Measurements from ENCODE around the gene LAMA2. TPM values are rescaled to one million over a fixed set of nuclear protein-coding genes. Genes with fewer than 3 reads are reported as not detected.

LAMA2 gene
- total and polyA plus RNA-seq, 2 donors (not counting 3 experiments of a cell fraction or from before 2014, with no cell fraction given), result 0.51 to 0.75 TPM

DNA sequence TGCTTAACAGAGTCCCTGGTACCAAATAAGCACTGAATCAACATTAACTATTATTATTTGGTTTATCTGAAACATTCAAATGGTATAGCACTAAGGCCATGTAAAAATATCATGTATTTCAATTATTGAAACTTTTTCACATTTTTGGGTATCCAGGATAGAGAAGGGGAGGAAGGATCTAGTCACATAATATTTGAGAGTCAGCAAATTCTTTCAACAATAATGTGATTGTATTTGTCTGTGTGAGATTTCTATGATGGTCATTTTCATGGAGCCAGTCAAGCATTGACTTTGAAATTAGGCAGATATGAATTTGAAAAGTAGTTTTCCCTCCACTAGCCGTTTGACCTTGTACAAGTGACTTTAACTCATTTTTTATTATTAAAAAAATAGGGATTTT lies 67.9 kb downstream of the LAMA2 start:
- TF ChIP-seq POLR2AphosphoS5 (IDR thresholded peaks at IDR 0.05; ENCODE audit: insufficient read depth, low read depth, low read length), result no peak
- no peak for TF ChIP-seq EZH2 (IDR thresholded peaks at IDR 0.05; ENCODE audit: borderline replicate concordance, low read depth, low read length, severe bottlenecking)
- TF ChIP-seq, protein P1, sequence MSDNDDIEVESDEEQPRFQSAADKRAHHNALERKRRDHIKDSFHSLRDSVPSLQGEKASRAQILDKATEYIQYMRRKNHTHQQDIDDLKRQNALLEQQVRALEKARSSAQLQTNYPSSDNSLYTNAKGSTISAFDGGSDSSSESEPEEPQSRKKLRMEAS (IDR thresholded peaks at IDR 0.05; ENCODE audit: insufficient read depth, insufficient read length), result no peak
- CTCF ChIA-PET, result no interaction called here
- no peaks in the 10 kb centered on the region for H3K4me1 ChIP-seq (ENCODE audit: control insufficient read depth, extremely low read depth, insufficient read depth, low read length)
- BruUV-seq (replicated peaks), result no TSS peak
- H3K27me3 ChIP-seq (ENCODE audit: control insufficient read depth in 2 of 2, insufficient read depth in 2 of 2, low read length in 2 of 2), result no peaks in the 10 kb centered on the region
- POLR2A ChIA-PET, result no interaction called here
- H4K20me1 ChIP-seq (replicated peaks; ENCODE audit: control insufficient read depth, extremely low read depth, insufficient read depth, low read length), result no peaks in the 10 kb centered on the region
- H3K9me1 ChIP-seq (replicated peaks; ENCODE audit: control insufficient read depth, extremely low read depth, insufficient read depth, low read length), result no peaks in the 10 kb centered on the region
- H3K9ac ChIP-seq (replicated peaks; ENCODE audit: extremely low read depth, insufficient read depth, low read length), result no peak overlapping the region
- no peaks in the 10 kb centered on the region for H3K36me3 ChIP-seq (ENCODE audit: control insufficient read depth in 2 of 2, extremely low read depth in 1 of 2, insufficient read depth in 2 of 2, low read length in 2 of 2)
- H3K79me2 ChIP-seq (ENCODE audit: control insufficient read depth, insufficient read depth, low read length), result no peaks in the 10 kb centered on the region
- dilution Hi-C loops (cut with MboI; ENCODE audit: extremely low pct_ligation_motif_present, low sequenced_read_pairs) (no loop called here), intact Hi-C loops (cut with micrococcal nuclease) (no loop called here)
- no peak overlapping the region for H3K4me2 ChIP-seq (ENCODE audit: insufficient read depth, low read length)
- H2AFZ ChIP-seq (ENCODE audit: low read depth, low read length), result no peak overlapping the region
- FAIRE-seq, result no peak
- DNase-seq (ENCODE audit: low read depth, low spot score), result no peak
- H3K27ac ChIP-seq (ENCODE audit: insufficient read depth, low read depth, low read length), result no peak overlapping the region
- H3K4me3 ChIP-seq (replicated peaks in 1 of 3; ENCODE audit: insufficient read depth in 1 of 3, low read depth in 1 of 3, low read length in 3 of 3), result no peak overlapping the region
- H3K9me3 ChIP-seq (replicated peaks; ENCODE audit: control insufficient read depth, insufficient read depth, low read length), result no peaks in the 10 kb centered on the region

DNA sequence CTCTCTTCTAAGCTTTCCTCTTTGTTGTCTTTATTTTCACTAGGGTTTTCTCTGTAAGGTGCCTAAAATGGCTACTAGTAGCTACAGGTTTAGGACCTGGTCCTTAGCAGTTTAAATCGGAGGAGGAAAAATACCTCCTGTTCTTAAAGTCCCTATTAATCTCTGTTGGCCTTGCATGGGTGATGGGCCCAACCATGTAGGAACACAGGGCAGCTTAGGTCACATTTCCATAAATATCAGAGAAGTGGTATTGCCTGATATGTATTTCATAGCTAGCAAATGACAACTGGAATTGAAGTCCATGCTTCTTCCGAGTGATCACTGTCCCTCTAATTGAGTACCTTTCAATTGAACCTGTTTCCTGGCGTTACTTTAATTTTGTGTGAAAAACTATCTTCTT lies 70.0 kb downstream of the LAMA2 start:
- Histone ChIP-seq H3K9me3 (replicated peaks; ENCODE audit: control insufficient read depth, insufficient read depth, low read length) (no peaks in the 10 kb centered on the region), H3K27me3 (ENCODE audit: control insufficient read depth in 2 of 2, insufficient read depth in 2 of 2, low read length in 2 of 2) (no peaks in the 10 kb centered on the region), H3K79me2 (ENCODE audit: control insufficient read depth, insufficient read depth, low read length) (no peaks in the 10 kb centered on the region), H3K36me3 (ENCODE audit: control insufficient read depth in 2 of 2, extremely low read depth in 1 of 2, insufficient read depth in 2 of 2, low read length in 2 of 2) (no peaks in the 10 kb centered on the region), H2AFZ (ENCODE audit: low read depth, low read length) (no peak overlapping the region), H3K4me3 (replicated peaks in 1 of 3; ENCODE audit: insufficient read depth in 1 of 3, low read depth in 1 of 3, low read length in 3 of 3) (no peak overlapping the region), H3K9me1 (replicated peaks; ENCODE audit: control insufficient read depth, extremely low read depth, insufficient read depth, low read length) (no peaks in the 10 kb centered on the region), H3K9ac (replicated peaks; ENCODE audit: extremely low read depth, insufficient read depth, low read length) (no peak overlapping the region), H3K4me2 (ENCODE audit: insufficient read depth, low read length) (no peak overlapping the region), H3K4me1 (ENCODE audit: control insufficient read depth, extremely low read depth, insufficient read depth, low read length) (no peaks in the 10 kb centered on the region), H3K27ac (ENCODE audit: insufficient read depth, low read depth, low read length) (no peak overlapping the region), H4K20me1 (replicated peaks; ENCODE audit: control insufficient read depth, extremely low read depth, insufficient read depth, low read length) (no peaks in the 10 kb centered on the region)
- POLR2A ChIA-PET, result no interaction called here
- intact Hi-C loops (cut with micrococcal nuclease), result no loop called here
- FAIRE-seq (no peak), DNase-seq (ENCODE audit: low read depth, low spot score) (no peak)
- CTCF ChIA-PET, result no interaction called here
- dilution Hi-C loops (cut with MboI; ENCODE audit: extremely low pct_ligation_motif_present, low sequenced_read_pairs), result no loop called here
- no TSS peak for BruUV-seq (replicated peaks)
- TF ChIP-seq POLR2A (IDR thresholded peaks at IDR 0.05; ENCODE audit: low read depth, low read length), result no peak
- no peak for TF ChIP-seq FOS (IDR thresholded peaks at IDR 0.05; ENCODE audit: borderline replicate concordance, insufficient read depth, low read length)
- no peak for TF ChIP-seq GATA2 (IDR thresholded peaks at IDR 0.05; ENCODE audit: insufficient read depth, insufficient read length, low read depth, low read length)
- no peak for TF ChIP-seq POLR2AphosphoS5 (IDR thresholded peaks at IDR 0.05; ENCODE audit: insufficient read depth, low read depth, low read length)
- no peak for TF ChIP-seq EZH2 (IDR thresholded peaks at IDR 0.05; ENCODE audit: borderline replicate concordance, low read depth, low read length, severe bottlenecking)
- TF ChIP-seq MYC (IDR thresholded peaks at IDR 0.05; ENCODE audit: low read depth, low read length), result no peak
- TF ChIP-seq, protein P1 (IDR thresholded peaks at IDR 0.05; ENCODE audit: insufficient read depth, insufficient read length), result no peak
- TF ChIP-seq, protein P2, sequence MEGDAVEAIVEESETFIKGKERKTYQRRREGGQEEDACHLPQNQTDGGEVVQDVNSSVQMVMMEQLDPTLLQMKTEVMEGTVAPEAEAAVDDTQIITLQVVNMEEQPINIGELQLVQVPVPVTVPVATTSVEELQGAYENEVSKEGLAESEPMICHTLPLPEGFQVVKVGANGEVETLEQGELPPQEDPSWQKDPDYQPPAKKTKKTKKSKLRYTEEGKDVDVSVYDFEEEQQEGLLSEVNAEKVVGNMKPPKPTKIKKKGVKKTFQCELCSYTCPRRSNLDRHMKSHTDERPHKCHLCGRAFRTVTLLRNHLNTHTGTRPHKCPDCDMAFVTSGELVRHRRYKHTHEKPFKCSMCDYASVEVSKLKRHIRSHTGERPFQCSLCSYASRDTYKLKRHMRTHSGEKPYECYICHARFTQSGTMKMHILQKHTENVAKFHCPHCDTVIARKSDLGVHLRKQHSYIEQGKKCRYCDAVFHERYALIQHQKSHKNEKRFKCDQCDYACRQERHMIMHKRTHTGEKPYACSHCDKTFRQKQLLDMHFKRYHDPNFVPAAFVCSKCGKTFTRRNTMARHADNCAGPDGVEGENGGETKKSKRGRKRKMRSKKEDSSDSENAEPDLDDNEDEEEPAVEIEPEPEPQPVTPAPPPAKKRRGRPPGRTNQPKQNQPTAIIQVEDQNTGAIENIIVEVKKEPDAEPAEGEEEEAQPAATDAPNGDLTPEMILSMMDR (IDR thresholded peaks at IDR 0.05; ENCODE audit: extremely low read depth in 1 of 2, insufficient read depth in 1 of 2, low read depth in 1 of 2, low read length in 2 of 2), result no peak
- TF ChIP-seq JUN (IDR thresholded peaks at IDR 0.05; ENCODE audit: borderline replicate concordance, insufficient read depth, insufficient read length, low read depth), result no peak

All from endothelial cell of umbilical vein (primary cell).